ENCODE measurements around the gene PTRH1.

The PTRH1 gene

DNA sequence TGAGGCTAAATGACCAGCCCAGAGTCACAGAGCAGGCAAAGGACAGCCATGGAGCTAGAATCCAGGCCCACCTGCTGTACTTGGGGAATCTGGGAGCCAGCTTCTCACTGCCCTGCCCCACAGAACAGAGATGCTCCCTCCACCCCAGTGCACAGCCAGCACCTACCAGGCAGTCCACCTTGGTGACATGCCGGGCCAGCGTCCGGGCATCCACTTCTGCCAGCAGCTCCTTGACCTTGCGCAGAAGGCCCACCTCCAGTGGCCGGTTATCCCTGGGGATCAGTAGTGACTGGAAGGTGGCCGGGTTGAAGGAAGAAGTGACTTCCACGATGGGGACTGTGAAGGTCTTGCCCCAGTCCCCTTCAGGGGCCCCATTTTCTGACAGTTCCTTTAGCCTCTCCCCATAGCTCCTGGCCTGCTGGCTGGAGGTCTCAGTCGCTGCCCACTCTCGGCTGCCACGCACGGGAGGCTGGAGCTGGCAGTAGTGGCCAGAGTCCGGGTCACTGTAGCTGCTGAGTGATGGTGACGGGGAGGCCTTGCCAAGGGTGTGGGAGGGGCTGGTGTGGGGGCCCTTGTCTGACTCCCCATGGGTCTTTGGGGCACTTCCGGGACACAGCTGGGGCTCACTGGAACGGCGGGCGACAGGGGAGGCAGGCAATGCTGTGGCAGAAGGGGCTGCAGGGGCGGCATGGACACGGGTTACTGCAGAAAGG is 29.1 kb upstream of the PTRH1 start:
- TF ChIP-seq CTCF (IDR thresholded peaks at IDR 0.05), result no peak
- Histone ChIP-seq H3K4me1 (no peaks in the 10 kb centered on the region), H3K9me3 (no peaks in the 10 kb centered on the region), H3K27me3 (peaks cover 0 to 14% of the 10 kb centered on the region in 2 donors), H3K4me3 (no peak overlapping the region), H3K36me3 (peaks cover 0 to 16% (median 10%) of the 10 kb centered on the region in 3 donors), H3K27ac (no peak overlapping the region)
- DNase-seq, result no peak
- intact Hi-C loops (cut with DNase I; ENCODE audit: low total_unique reads), result no loop called here

- TF ChIP-seq CTCF (IDR thresholded peaks at IDR 0.05), result no peak
- peaks cover 0 to 14% of the 10 kb centered on the region in 2 donors for H3K27me3 ChIP-seq
- DNase-seq, result no peak
- intact Hi-C loops (cut with DNase I; ENCODE audit: low total_unique reads), result no loop called here
- H3K27ac ChIP-seq, result no peak overlapping the region
- no peak overlapping the region for H3K4me3 ChIP-seq
- peaks cover 0 to 7% (median 0%) of the 10 kb centered on the region in 3 donors for H3K36me3 ChIP-seq
- H3K4me1 ChIP-seq, result no peaks in the 10 kb centered on the region
- no peaks in the 10 kb centered on the region for H3K9me3 ChIP-seq
Observed at GRCh38 chr9:127742435-127743088, 27.1 kb upstream of the PTRH1 start.

DNA sequence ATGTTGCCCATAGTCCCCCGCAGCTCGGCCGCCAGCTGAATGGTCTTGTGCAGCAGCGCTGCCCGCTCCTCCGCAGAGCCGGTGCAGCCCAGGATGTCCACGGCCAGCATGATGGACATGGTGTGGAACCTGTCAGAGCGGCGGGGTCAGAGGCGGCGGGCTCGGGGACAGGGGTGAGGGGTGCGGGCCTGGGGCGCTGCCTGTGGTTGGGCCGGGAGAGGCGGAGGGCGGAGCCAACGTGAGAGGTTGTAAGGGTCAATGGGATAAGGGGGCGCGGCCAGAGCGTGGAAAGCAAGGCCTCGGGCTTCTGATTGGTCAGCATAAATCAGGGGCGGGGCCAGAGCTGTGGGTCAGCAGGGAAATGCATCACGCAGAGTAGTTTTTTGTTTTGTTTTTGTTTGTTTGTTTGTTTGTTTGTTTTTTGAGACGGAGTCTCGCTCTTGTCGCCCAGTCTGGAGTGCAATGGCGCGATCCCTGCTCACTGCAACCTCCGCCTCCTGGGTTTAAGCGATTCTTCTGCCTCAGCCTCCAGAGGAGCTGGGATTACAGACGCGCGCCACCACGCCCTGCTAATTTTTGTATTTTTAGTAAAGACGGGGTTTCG is 26.5 kb upstream of the PTRH1 start:
- Histone ChIP-seq H3K4me3 (no peak overlapping the region), H3K36me3 (peaks cover 0 to 7% (median 0%) of the 10 kb centered on the region in 3 donors), H3K27ac (no peak overlapping the region), H3K4me1 (no peaks in the 10 kb centered on the region), H3K9me3 (no peaks in the 10 kb centered on the region), H3K27me3 (peaks cover 0 to 14% of the 10 kb centered on the region in 2 donors)
- DNase-seq, result no peak
- TF ChIP-seq CTCF (IDR thresholded peaks at IDR 0.05), result no peak
- intact Hi-C loops (cut with DNase I; ENCODE audit: low total_unique reads), result no loop called here

DNA sequence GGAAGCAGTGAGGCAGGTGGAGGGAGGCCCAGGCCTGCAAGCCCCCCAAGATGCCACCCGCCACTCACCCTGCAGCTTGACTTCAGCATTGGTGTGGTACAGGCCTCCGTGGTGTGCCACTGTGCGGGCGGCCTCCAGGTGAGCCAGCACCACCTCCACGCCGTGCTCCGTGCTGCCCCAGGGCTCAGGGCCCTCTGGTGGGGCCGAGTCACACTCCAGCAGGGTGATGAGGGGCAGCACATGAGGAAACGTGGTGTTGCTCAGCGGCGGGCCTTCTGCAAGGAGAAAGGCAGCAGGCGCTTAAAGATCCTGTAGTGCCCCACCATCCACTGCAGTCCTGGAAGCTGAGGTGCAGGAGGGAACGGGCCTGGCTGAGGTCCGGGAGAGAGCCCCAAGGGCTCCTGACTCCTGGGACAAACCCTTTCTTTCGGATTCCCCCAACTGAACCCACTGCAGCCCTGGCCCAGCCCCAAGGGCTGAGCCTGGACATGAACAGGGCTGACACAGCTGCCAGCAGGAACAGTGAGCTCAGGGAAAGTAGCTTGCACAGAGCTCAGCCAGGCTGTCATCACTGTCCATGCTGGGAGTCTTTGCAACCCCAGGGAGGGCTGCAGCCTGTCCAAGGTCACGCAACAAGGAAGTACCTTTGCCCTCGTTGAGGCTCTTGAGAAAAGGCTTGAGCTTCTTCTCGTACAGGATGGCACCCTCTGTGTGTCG is 24.3 kb upstream of the PTRH1 start:
- H3K27me3 ChIP-seq, result peaks cover 0 to 14% of the 10 kb centered on the region in 2 donors
- peaks cover 0 to under 1% (median 0%) of the 10 kb centered on the region in 4 donors for H3K4me1 ChIP-seq
- TF ChIP-seq CTCF (IDR thresholded peaks at IDR 0.05), result no peak
- no peak overlapping the region for H3K27ac ChIP-seq
- intact Hi-C loops (cut with DNase I; ENCODE audit: low total_unique reads), result loop anchor here (5.0 kb wide), 1 partner anchor 133 kb away; no protein-coding TSS in a partner anchor
- peak in 1 of 2 donors; percentile 47 for DNase-seq
- H3K4me3 ChIP-seq, result no peak overlapping the region
- no peaks in the 10 kb centered on the region for H3K9me3 ChIP-seq
- peaks cover 0 to 5% (median 0%) of the 10 kb centered on the region in 3 donors for H3K36me3 ChIP-seq

GRCh38 chr9:127738666-127739065 is 23.2 kb upstream of the PTRH1 start:
- Histone ChIP-seq H3K27ac (no peak overlapping the region), H3K27me3 (peaks cover 0 to 8% of the 10 kb centered on the region in 2 donors), H3K9me3 (no peaks in the 10 kb centered on the region), H3K4me1 (peaks cover 0 to 11% (median 7%) of the 10 kb centered on the region in 4 donors), H3K36me3 (no peaks in the 10 kb centered on the region), H3K4me3 (no peak overlapping the region)
- TF ChIP-seq CTCF (IDR thresholded peaks at IDR 0.05), result no peak
- DNase-seq, result no peak
- intact Hi-C loops (cut with DNase I; ENCODE audit: low total_unique reads), result loop anchor here (5.0 kb wide), 1 partner anchor 134 kb away; no protein-coding TSS in a partner anchor
